ENCODE measurements around the gene SBNO1.
"Not testable (repeated sequence)": the region's sequence is repeated elsewhere in the genome, so short reads cannot be mapped to it uniquely, and the experiment has no call there.

SBNO1 gene

GRCh38 chr12:123351349-123351748 lies 13.3 kb downstream of the SBNO1 start:
- H3K4me3 ChIP-seq (ENCODE audit: low read depth, low read length): no peak overlapping the region

DNA sequence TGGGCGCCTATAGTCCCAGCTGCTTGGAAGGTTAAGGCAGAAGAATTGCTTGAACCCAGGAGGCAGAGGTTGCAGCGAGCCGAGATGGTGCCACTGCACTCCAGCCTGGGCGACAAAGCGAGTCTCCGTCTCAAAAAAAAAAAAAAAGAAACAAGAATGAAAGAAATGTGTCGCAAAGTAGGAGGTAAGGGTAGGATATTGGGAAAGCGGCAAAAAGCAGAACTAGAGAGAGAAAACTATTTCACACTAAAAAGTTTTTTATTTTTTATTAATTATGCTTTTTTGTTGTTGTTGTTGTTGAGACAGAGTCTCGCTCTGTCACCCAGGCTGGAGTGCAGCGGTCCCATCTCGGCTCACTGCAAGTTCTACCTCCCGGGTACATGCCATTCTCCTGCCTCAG lies 17.7 kb downstream of the SBNO1 start:
- no peak overlapping the region for H3K4me3 ChIP-seq (ENCODE audit: low read depth, low read length)

DNA sequence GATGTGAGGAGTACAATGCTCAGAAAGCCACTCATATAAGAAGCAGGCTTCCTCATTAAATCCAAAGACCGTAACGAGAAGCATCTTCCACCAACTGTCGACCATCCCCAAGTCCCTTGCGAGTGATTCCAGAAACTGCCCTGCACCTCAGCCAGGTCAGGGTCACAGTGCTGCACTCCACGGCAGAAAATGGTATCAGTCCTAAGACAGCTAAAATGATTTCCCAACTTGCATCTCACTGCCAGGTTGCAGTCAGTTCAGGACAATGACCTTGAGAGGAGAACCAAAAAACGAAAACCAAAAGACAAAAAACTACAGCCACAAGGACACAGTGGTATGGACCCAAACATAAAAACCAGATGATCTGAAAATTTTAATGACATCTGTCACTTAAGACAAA lies 20.6 kb downstream of the SBNO1 start:
- no peak overlapping the region for H3K4me3 ChIP-seq (ENCODE audit: low read depth, low read length)

DNA sequence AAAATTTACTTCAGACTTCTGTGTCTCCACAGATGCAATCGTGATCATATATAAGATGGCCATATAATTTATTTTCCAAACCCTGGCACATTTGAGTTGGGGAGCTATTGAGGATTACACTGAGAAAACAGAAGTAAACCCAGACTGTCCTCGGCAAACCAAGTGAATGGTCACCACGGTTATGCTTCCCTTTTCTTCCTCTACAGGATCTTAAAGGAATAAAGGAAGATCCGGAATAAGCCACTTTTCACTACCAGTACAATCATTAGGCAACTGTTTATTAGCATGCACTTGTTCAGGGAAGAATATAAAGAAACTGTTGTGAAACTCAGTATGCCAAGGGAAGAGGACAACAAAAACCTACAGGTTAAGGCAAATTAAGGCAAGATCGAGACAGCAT lies 27.6 kb downstream of the SBNO1 start:
- no peak overlapping the region for H3K4me3 ChIP-seq (ENCODE audit: low read depth, low read length)

DNA sequence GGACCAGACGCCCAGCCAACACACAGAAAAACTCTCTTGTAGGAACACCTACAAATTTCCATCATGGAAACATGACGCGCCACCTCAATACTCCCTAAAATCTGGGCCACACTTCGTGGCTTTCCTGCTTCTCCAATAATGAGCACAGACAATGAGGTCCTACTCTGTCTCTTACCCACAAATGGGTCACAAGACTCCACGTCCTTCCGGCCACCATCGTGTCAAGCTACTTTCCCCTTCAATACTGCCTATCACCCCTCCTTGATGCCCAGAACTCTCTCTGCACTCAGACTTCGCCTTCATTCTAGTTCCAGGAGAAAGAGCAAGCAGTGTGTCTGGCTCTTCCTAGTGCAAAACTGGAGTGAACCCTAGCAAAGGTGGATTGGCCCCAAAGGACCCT lies 28.1 kb downstream of the SBNO1 start:
- no peak overlapping the region for H3K4me3 ChIP-seq (ENCODE audit: low read depth, low read length)

GRCh38 chr12:123335490-123335889 lies 29.2 kb downstream of the SBNO1 start:
- H3K4me3 ChIP-seq (ENCODE audit: low read depth, low read length): no peak overlapping the region

- H3K4me3 ChIP-seq (ENCODE audit: low read depth, low read length): no peak overlapping the region
These were observed 34.8 kb downstream of the SBNO1 start for GRCh38 chr12:123329799-123330198.

DNA sequence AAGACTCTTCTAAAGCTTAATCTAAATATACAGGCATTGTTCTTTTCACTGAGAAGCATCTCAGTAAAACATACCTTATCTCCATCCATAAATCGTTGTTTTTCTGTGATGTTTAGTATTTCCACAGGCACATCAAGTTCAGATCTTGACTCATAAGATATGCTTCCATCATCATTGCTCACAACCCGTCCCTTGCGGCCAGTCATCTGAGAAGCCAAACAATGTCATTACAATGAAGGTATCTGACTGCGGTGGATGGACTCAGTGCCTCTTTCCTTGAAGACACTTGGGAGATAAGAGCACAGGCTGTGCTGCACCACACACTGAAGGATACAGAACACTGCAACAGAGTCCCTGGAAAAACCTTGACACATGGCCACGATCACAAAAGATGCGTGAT lies 44.8 kb downstream of the SBNO1 start:
- H3K4me3 ChIP-seq (ENCODE audit: low read depth, low read length): no peak overlapping the region

DNA sequence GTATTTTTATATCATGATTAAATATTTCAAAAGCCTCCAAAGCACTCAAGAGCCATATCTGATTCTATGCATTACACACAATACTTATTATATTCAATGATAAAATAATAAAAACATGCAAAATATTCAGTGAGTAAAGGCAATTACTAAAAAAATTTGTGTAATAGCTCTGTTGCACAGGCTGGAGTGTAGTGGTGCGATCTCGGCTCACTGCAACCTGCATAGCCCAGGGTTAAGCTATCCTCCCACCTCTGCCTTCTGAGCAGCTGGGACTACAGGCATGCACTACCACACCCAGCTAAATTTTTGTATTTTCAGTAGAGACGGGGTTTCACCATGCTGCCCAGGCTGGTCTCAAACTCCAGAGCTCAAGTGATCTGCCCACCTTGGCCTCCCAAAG lies 45.4 kb downstream of the SBNO1 start:
- no peak overlapping the region for H3K4me3 ChIP-seq (ENCODE audit: low read depth, low read length)

DNA sequence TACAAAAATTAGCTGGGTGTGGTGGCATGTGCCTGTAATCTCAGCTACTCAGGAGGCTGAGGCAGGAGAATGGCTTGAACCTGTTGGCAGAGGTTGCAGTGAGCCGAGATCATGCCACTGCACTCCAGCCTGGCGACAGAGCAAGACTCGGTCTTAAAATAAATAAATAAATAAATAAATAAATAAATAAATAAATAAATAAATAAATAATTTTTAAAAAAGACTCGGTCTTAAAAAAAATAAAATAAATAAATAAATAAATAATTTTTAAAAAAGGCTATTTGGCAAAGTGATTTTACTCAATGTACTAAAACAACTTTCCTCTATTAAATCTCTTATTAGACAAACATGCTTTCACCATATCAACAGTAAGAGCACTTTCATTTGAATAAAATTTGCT lies 51.6 kb downstream of the SBNO1 start:
- H3K4me3 ChIP-seq (ENCODE audit: low read depth, low read length): not testable (repeated sequence)

- H3K4me3 ChIP-seq (ENCODE audit: low read depth, low read length): no peak overlapping the region
These were observed 58.4 kb downstream of the SBNO1 start for GRCh38 chr12:123306200-123306599.

DNA sequence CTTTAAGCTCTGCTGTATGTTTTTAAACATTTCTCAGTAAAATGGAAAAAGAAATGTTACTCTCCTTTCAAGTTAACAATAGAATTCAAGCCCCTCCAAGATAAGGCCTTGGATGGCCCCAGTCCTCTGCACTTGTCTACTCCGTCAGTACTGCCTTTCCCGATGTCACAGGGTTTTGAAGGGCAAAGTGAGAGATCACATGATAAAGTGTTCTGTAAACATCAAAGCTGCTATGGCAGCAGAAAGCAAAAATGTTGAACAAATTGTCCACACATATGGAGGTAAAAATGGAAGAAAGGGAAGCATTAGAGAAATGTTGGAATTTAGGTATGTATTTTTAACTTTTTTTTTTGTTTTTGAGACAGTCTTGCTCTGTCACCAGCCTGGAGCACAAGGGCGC lies 59.5 kb downstream of the SBNO1 start:
- no peak overlapping the region for H3K4me3 ChIP-seq (ENCODE audit: low read depth, low read length)

GRCh38 chr12:123293178-123293760 lies 71.4 kb downstream of the SBNO1 start:
- H3K4me3 ChIP-seq (ENCODE audit: low read depth, low read length): no peak overlapping the region

GRCh38 chr12:123289911-123290310 lies 74.7 kb downstream of the SBNO1 start:
- no peak overlapping the region for H3K4me3 ChIP-seq (ENCODE audit: low read depth, low read length)

GRCh38 chr12:123288751-123289346 lies 75.8 kb downstream of the SBNO1 start:
- no peak overlapping the region for H3K4me3 ChIP-seq (ENCODE audit: low read depth, low read length)

DNA sequence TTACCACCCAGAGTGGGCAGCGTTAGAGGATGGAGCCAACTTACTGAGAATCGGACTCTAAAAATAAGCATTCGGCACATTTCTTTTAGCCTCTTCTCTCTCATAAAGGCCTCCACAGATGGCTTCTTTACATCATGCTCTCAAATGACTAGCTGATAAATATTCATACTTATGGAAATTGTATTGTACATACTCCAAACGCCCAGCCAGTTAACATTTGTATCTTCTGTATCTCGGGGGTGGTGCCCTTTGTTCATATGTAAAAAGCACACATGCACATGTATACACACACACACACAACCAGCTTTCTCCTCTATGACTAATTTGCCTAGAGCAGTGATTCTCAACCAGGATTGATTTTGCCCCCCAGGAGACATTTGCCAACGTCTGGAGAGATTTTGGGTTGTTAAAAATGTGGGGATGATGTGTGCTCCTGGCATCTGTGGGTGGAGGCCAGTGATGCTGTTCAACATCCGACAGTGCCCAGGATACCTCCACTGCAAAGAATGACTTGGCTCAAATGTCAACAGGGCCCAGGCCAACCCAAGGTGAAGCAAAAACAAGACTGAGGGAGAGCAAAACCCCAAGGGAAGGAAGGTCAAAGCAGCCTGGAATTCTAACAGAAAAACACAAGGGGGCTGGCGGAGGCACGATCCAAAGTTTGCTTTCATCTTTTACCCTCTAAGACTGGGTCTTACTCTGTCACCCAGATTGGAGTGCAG lies 77.8 kb downstream of the SBNO1 start:
- H3K4me3 ChIP-seq (ENCODE audit: low read depth, low read length): no peak overlapping the region

DNA sequence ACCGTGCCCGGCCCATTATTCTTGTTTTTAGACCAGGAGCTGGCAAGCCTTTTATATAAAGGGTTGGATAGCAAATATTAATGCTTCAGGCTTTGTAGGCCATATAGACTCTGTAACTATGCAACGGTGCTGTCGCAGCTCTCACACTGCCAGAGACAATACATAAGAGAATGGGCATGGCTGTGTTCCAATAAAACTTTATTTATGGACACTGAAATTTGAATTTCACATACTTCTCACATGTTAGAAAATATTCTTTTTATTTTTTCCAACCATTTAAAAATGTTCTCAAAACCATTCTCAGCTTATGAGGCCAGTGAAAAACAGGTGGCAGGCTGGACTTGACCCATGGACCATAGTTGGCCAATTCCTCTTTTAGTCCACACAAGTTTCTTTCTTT lies 80.0 kb downstream of the SBNO1 start:
- H3K4me3 ChIP-seq (ENCODE audit: low read depth, low read length): no peak overlapping the region

DNA sequence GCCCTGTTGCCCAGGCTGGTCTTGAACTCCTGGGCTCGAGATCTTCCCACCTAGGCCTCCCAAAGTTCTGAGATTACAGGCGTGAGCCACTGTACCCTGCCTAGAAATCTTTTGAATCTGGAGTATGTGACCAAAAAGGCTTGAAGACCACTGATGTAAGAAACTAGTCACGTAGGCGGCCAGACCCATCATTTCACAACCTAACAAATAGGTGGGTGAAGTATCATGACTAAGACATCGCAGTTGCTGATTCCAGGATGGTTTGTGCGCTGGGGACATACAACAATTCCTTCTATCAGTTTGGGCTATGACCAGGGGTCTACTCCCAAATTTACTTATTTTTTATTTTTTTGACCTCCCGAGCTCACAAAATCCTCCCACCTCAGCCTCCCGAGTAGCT lies 81.2 kb downstream of the SBNO1 start:
- H3K4me3 ChIP-seq (ENCODE audit: low read depth, low read length): no peak overlapping the region

DNA sequence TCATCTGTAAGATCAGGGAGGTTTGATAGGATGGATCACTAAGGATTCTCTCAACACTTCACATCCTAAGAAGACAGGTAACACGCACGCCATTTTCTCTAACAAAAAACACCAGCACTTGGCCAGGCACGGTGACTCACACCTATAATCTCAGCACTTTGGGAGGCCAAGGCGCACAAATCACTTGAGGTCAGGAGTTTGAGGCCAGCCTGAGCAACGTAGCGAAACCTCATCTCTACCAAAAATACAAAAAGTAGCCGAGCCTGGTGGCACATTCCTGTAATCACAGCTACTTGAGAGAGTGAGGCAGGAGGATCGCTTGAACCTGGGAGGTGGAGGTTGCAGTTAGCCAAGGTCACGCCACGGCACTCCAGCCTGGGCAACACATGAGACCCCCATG lies 82.5 kb downstream of the SBNO1 start:
- H3K4me3 ChIP-seq (ENCODE audit: low read depth, low read length): no peak overlapping the region

DNA sequence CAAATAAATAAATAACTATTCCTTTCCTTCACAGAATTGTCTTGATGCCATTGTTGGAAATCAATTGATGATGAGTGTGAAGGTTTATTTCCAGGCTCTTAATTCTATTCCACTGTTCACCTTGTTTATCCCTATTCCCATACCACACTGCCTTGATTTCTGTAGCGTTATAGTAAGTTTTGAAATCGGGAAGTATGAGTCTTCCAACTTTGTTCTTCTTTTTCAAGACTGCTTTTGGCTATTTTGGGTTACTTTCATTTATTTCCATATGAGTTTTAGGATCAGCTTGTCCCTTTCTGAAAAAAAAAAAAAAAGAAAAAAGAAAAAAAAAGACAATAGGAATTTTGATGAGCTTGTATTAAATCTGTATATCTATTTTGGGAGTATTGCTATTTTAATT lies 83.7 kb downstream of the SBNO1 start:
- H3K4me3 ChIP-seq (ENCODE audit: low read depth, low read length): no peak overlapping the region

- no peak overlapping the region for H3K4me3 ChIP-seq (ENCODE audit: low read depth, low read length)
These were observed 86.5 kb downstream of the SBNO1 start for GRCh38 chr12:123278101-123278627.

GRCh38 chr12:123273166-123273565 lies 91.5 kb downstream of the SBNO1 start:
- no peak overlapping the region for H3K4me3 ChIP-seq (ENCODE audit: low read depth, low read length)
